Iris pigment epithelial cell (primary cell): Measurements from ENCODE around the gene NAPA.

Experiments used
- DNase-seq: peaks from one replicate; pipeline ENCODE4 v3.0.0-alpha.2; 2011; ENCODE audit warnings: low read depth

Gene NAPA

GRCh38 chr19:47499863-47500830 is 14.7 kb downstream of the NAPA start:
- DNase-seq: no peak

- no peak for DNase-seq
Measured at GRCh38 chr19:47499371-47499770, 15.5 kb downstream of the NAPA start.

GRCh38 chr19:47498561-47498960 is 16.3 kb downstream of the NAPA start:
- no peak for DNase-seq

GRCh38 chr19:47497821-47498520 is 16.9 kb downstream of the NAPA start:
- no peak for DNase-seq

- DNase-seq: no peak
Measured at GRCh38 chr19:47497050-47497766, 17.7 kb downstream of the NAPA start.

- no peak for DNase-seq
Measured at GRCh38 chr19:47495478-47496372, 19.1 kb downstream of the NAPA start.

GRCh38 chr19:47494729-47495128 is 20.1 kb downstream of the NAPA start:
- no peak for DNase-seq

GRCh38 chr19:47494211-47494547 is 20.7 kb downstream of the NAPA start:
- no peak for DNase-seq

- DNase-seq: no peak
Measured at GRCh38 chr19:47493378-47494210, 21.3 kb downstream of the NAPA start.

- no peak for DNase-seq
Measured at GRCh38 chr19:47492571-47493377, 22.1 kb downstream of the NAPA start.

GRCh38 chr19:47492137-47492533 is 22.7 kb downstream of the NAPA start:
- no peak for DNase-seq

- DNase-seq: no peak
Measured at GRCh38 chr19:47491358-47492136, 23.3 kb downstream of the NAPA start.

GRCh38 chr19:47490847-47491246 is 24.0 kb downstream of the NAPA start:
- DNase-seq: no peak

- DNase-seq: no peak
Measured at GRCh38 chr19:47490031-47490430, 24.8 kb downstream of the NAPA start.

GRCh38 chr19:47489072-47489914 is 25.6 kb downstream of the NAPA start:
- no peak for DNase-seq

- DNase-seq: no peak
Measured at GRCh38 chr19:47487551-47488515, 27.0 kb downstream of the NAPA start.

GRCh38 chr19:47486900-47487299 is 28.0 kb downstream of the NAPA start:
- no peak for DNase-seq
